ENCODE data around the gene AVPR2.

The AVPR2 gene

GRCh38 chrX:153952373-153953026 is 48.0 kb downstream of the AVPR2 start:
- H3K4me1 Mint-ChIP-seq: peaks cover 29% of the 10 kb centered on the region
- no peaks in the 10 kb centered on the region for H3K9me3 Mint-ChIP-seq
- no peak for TF ChIP-seq CTCF (IDR thresholded peaks at IDR 0.05; ENCODE audit: unreplicated experiment in 3 of 3)
- no peak overlapping the region for H3K4me3 Mint-ChIP-seq
- H3K36me3 Mint-ChIP-seq (ENCODE audit: low read depth): peaks cover 64% of the 10 kb centered on the region
- H3K27me3 Mint-ChIP-seq (ENCODE audit: low read depth): no peaks in the 10 kb centered on the region
- H3K27ac Mint-ChIP-seq: no peak overlapping the region

- Mint-ChIP-seq H3K9me3 (no peaks in the 10 kb centered on the region), H3K4me1 (peaks cover 23% of the 10 kb centered on the region), H3K27me3 (ENCODE audit: low read depth) (no peaks in the 10 kb centered on the region), H3K36me3 (ENCODE audit: low read depth) (peaks cover 62% of the 10 kb centered on the region), H3K27ac (peak overlapping the region in 2 of 3 experiments; percentile 50 to 70), H3K4me3 (no peak overlapping the region)
- peak; percentile 99 to 100 (median 100) for TF ChIP-seq CTCF (IDR thresholded peaks at IDR 0.05; ENCODE audit: unreplicated experiment in 3 of 3)
These were observed 48.9 kb downstream of the AVPR2 start for GRCh38 chrX:153953342-153953830.

- no peak for TF ChIP-seq CTCF (IDR thresholded peaks at IDR 0.05; ENCODE audit: unreplicated experiment in 3 of 3)
- Mint-ChIP-seq H3K27ac (no peak overlapping the region), H3K9me3 (no peaks in the 10 kb centered on the region), H3K4me1 (peaks cover 16% of the 10 kb centered on the region), H3K36me3 (ENCODE audit: low read depth) (peaks cover 56% of the 10 kb centered on the region), H3K4me3 (no peak overlapping the region), H3K27me3 (ENCODE audit: low read depth) (no peaks in the 10 kb centered on the region)
These were observed 49.6 kb downstream of the AVPR2 start for GRCh38 chrX:153953892-153954557.

GRCh38 chrX:153954558-153955227 is 50.2 kb downstream of the AVPR2 start:
- no peak for TF ChIP-seq CTCF (IDR thresholded peaks at IDR 0.05; ENCODE audit: unreplicated experiment in 3 of 3)
- no peaks in the 10 kb centered on the region for H3K27me3 Mint-ChIP-seq (ENCODE audit: low read depth)
- H3K9me3 Mint-ChIP-seq: no peaks in the 10 kb centered on the region
- H3K4me3 Mint-ChIP-seq: no peak overlapping the region
- H3K4me1 Mint-ChIP-seq: peaks cover 11% of the 10 kb centered on the region
- H3K36me3 Mint-ChIP-seq (ENCODE audit: low read depth): peaks cover 52% of the 10 kb centered on the region
- no peak overlapping the region for H3K27ac Mint-ChIP-seq

GRCh38 chrX:153955228-153955732 is 50.8 kb downstream of the AVPR2 start:
- Mint-ChIP-seq H3K4me1 (peaks cover 9% of the 10 kb centered on the region), H3K27me3 (ENCODE audit: low read depth) (no peaks in the 10 kb centered on the region), H3K36me3 (ENCODE audit: low read depth) (peaks cover 54% of the 10 kb centered on the region)

More at GRCh38 chrX:153955228-153955732, 50.8 kb downstream of the AVPR2 start:
- no peaks in the 10 kb centered on the region for H3K9me3 Mint-ChIP-seq
- TF ChIP-seq CTCF (IDR thresholded peaks at IDR 0.05; ENCODE audit: unreplicated experiment in 3 of 3): no peak
- H3K27ac Mint-ChIP-seq: no peak overlapping the region
- no peak overlapping the region for H3K4me3 Mint-ChIP-seq

All from nephron (organoid).